Adrenal gland (tissue), 5 donors: Measurements from ENCODE around the gene ARHGEF7.
"Not testable (repeated sequence)": the region's sequence is repeated elsewhere in the genome, so short reads cannot be mapped to it uniquely, and the experiment has no call there.

Source experiments
- POLR2A ChIP-seq, 2 donors: fragments of 450-650 bp; IDR thresholded peaks; one replicate each; pipeline ENCODE4 v1.6.1; 2017; ENCODE audit warnings: antibody characterized with exemption in 2 of 2, mild to moderate bottlenecking in 2 of 2, moderate library complexity in 1 of 2
- TF ChIP-seq, protein P1 (sequence below), 6 experiments: fragments of 450-650 bp in 4 of 6; fragments of 200-600 bp in 2 of 6; sonication (generic) in 1 of 6; IDR thresholded peaks; 1 replicate in 5 of 6; 2 replicates in 1 of 6; pipeline versions ENCODE4 v1.5.1 to v1.8.0; 2016 to 2021; ENCODE audit warnings: antibody characterized with exemption in 6 of 6, mild to moderate bottlenecking in 2 of 6, moderate library complexity in 1 of 6
- donor health status: DM: no; HTN: no; CAD: no.

DNA sequence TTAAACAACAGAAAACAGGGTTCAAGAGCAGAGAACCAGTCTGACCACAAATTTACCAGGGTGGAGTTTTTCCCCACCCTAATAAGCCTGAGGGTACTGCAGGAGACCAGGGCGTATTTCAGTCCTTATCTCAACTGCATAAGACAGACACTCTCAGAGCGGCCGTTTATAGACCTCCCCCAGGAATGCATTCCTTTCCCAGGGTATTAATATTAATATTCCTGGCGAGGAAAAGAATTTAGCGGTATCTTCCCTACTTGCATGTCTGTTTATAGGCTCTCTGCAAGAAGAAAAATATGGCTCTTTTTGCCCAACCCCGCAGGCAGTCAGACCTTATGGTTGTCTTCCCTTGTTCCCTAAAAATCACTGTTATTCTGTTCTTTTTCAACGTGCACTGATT, 43.6 kb upstream of the ARHGEF7 start:
- not testable (repeated sequence) for TF ChIP-seq POLR2A (IDR thresholded peaks at IDR 0.05)
- TF ChIP-seq, protein P1, sequence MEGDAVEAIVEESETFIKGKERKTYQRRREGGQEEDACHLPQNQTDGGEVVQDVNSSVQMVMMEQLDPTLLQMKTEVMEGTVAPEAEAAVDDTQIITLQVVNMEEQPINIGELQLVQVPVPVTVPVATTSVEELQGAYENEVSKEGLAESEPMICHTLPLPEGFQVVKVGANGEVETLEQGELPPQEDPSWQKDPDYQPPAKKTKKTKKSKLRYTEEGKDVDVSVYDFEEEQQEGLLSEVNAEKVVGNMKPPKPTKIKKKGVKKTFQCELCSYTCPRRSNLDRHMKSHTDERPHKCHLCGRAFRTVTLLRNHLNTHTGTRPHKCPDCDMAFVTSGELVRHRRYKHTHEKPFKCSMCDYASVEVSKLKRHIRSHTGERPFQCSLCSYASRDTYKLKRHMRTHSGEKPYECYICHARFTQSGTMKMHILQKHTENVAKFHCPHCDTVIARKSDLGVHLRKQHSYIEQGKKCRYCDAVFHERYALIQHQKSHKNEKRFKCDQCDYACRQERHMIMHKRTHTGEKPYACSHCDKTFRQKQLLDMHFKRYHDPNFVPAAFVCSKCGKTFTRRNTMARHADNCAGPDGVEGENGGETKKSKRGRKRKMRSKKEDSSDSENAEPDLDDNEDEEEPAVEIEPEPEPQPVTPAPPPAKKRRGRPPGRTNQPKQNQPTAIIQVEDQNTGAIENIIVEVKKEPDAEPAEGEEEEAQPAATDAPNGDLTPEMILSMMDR (IDR thresholded peaks at IDR 0.05): not testable (repeated sequence)
